ENCODE measurements around the gene UCP2.

Gene UCP2

GRCh38 chr11:73969991-73970800, 12.4 kb downstream of the UCP2 start:
- no peak for DNase-seq (ENCODE audit: low read depth)

- no peak for DNase-seq (ENCODE audit: low read depth)
These were observed 13.6 kb downstream of the UCP2 start for GRCh38 chr11:73969091-73969490.

GRCh38 chr11:73968356-73968966, 14.2 kb downstream of the UCP2 start:
- DNase-seq (ENCODE audit: low read depth), result no peak

GRCh38 chr11:73965764-73966121, 16.9 kb downstream of the UCP2 start:
- no peak for DNase-seq (ENCODE audit: low read depth)

- DNase-seq (ENCODE audit: low read depth), result no peak
These were observed 17.4 kb downstream of the UCP2 start for GRCh38 chr11:73965076-73965763.

GRCh38 chr11:73963861-73964260, 18.8 kb downstream of the UCP2 start:
- no peak for DNase-seq (ENCODE audit: low read depth)

- no peak for DNase-seq (ENCODE audit: low read depth)
These were observed 20.4 kb downstream of the UCP2 start for GRCh38 chr11:73962101-73962705.

- no peak for DNase-seq (ENCODE audit: low read depth)
These were observed 21.3 kb downstream of the UCP2 start for GRCh38 chr11:73961321-73961720.

GRCh38 chr11:73958521-73959141, 24.0 kb downstream of the UCP2 start:
- no peak for DNase-seq (ENCODE audit: low read depth)

- DNase-seq (ENCODE audit: low read depth), result no peak
These were observed 24.8 kb downstream of the UCP2 start for GRCh38 chr11:73957654-73958361.

GRCh38 chr11:73956876-73957653, 25.6 kb downstream of the UCP2 start:
- no peak for DNase-seq (ENCODE audit: low read depth)

GRCh38 chr11:73951797-73952196, 30.8 kb downstream of the UCP2 start:
- no peak for DNase-seq (ENCODE audit: low read depth)

GRCh38 chr11:73950869-73951710, 31.6 kb downstream of the UCP2 start, which contains the start of gene DNAJB13:
DNAJB13 (plus strand) TSS chr11:73951026; CDS start chr11:73951070, 44 bp downstream.
- no peak for DNase-seq (ENCODE audit: low read depth)

GRCh38 chr11:73949912-73950311, 32.7 kb downstream of the UCP2 start:
- no peak for DNase-seq (ENCODE audit: low read depth)

- DNase-seq (ENCODE audit: low read depth), result no peak
These were observed 33.4 kb downstream of the UCP2 start for GRCh38 chr11:73949246-73949645.

GRCh38 chr11:73946798-73947458, 35.7 kb downstream of the UCP2 start:
- no peak for DNase-seq (ENCODE audit: low read depth)

GRCh38 chr11:73945396-73945795, 37.2 kb downstream of the UCP2 start:
- no peak for DNase-seq (ENCODE audit: low read depth)

GRCh38 chr11:73944901-73945300, 37.7 kb downstream of the UCP2 start:
- DNase-seq (ENCODE audit: low read depth), result no peak

- no peak for DNase-seq (ENCODE audit: low read depth)
These were observed 38.6 kb downstream of the UCP2 start for GRCh38 chr11:73944085-73944484.
